Adrenal gland (tissue), 12 donors: ENCODE data around the gene MATN3. TPM values are rescaled to one million over a fixed set of nuclear protein-coding genes. Genes with fewer than 3 reads are reported as not detected.
"Not testable (repeated sequence)": the region's sequence is repeated elsewhere in the genome, so short reads cannot be mapped to it uniquely, and the experiment has no call there.

Experiments
- DNase-seq, 7 donors: peaks; one replicate each; pipeline ENCODE4 v3.0.0-alpha.2; 2019 to 2020
- H3K27ac ChIP-seq, 5 donors: fragments of 200-600 bp; sonication (generic) in 4 of 5; 1 replicate in 3 of 5; 2 replicates in 2 of 5; pipeline versions ENCODE4 v1.5.1 to v1.8.0; 2016 to 2020; ENCODE audit warnings: mild to moderate bottlenecking in 1 of 5
- H3K27me3 ChIP-seq: fragments of 200-600 bp; 2 replicates; pipeline ENCODE4 v1.8.0; 2021
- H3K36me3 ChIP-seq, 2 donors: fragments of 200-600 bp; replicated peaks in 1 of 2; 1 replicate in 1 of 2; 2 replicates in 1 of 2; pipeline versions ENCODE4 v1.5.1 to v1.8.0; 2018 to 2022
- H3K4me1 ChIP-seq, 2 donors: fragments of 200-600 bp; replicated peaks in 1 of 2; 1 replicate in 1 of 2; 2 replicates in 1 of 2; pipeline versions ENCODE4 v1.5.1 to v1.8.0; 2018 to 2021
- H3K4me3 ChIP-seq, 4 donors: fragments of 200-600 bp; sonication (generic) in 3 of 4; one replicate each; pipeline ENCODE4 v1.5.1; 2016 to 2018
- H3K9me3 ChIP-seq, 3 donors: fragments of 200-600 bp; sonication (generic) in 1 of 3; replicated peaks in 1 of 3; 1 replicate in 2 of 3; 2 replicates in 1 of 3; pipeline versions ENCODE4 v1.5.1 to v1.8.0; 2016 to 2021
- POLR2A ChIP-seq, 2 donors: fragments of 450-650 bp; IDR thresholded peaks; one replicate each; pipeline ENCODE4 v1.6.1; 2017; ENCODE audit warnings: antibody characterized with exemption in 2 of 2, mild to moderate bottlenecking in 2 of 2, moderate library complexity in 1 of 2
- WGBS, 4 donors: extraction: QIAGEN DNeasy Blood & Tissue Kit in 2 of 4; methylation state at CpG; one replicate each; pipeline versions ENCODE4 v1.1.5 to v1.1.7; 2013 to 2017; 5-methylcytosine and 5-hydroxymethylcytosine counted together
- intact Hi-C, 2 donors: fragments of 100-400 bp; cut with DNase I; formaldehyde crosslinking; loops; one replicate each; pipeline versions ENCODE4 v1.14.1 to v1.15.0; 2022 to 2023
- polyA plus RNA-seq, 3 donors: library from polyadenylated mRNA; stranded (reverse); fragments of 200-250 nt in 2 of 3; fragments of 350-450 nt in 1 of 3; fragmentation: Illumina TruSeq in 1 of 3; extraction: RNeasy Lipid Tissue Mini Kit (QIAGEN cat#74804) in 1 of 3; gene quantifications; one replicate each; pipeline ENCODE4 v1.2.3, GENCODE V29; 2013 to 2014
- total RNA-seq, 9 donors: library from RNA; depleted of rRNA in 4 of 9; stranded (reverse); fragments of >200 nt in 4 of 9; fragments of 120-200 nt in 1 of 9; fragmentation: NEBNext Ultra II Directional in 1 of 9; extraction: Animal tissue kit (Norgen Biotek cat#: 25700) in 1 of 9; gene quantifications; one replicate each; pipeline versions ENCODE4 v1.1.0 to v1.2.4, GENCODE V29; 2013 to 2023
- TF ChIP-seq, protein P1 (sequence below), 6 experiments: fragments of 450-650 bp in 4 of 6; fragments of 200-600 bp in 2 of 6; sonication (generic) in 1 of 6; IDR thresholded peaks; 1 replicate in 5 of 6; 2 replicates in 1 of 6; pipeline versions ENCODE4 v1.5.1 to v1.8.0; 2016 to 2021; ENCODE audit warnings: antibody characterized with exemption in 6 of 6, mild to moderate bottlenecking in 2 of 6, moderate library complexity in 1 of 6
- donor health status: healthy with polysubstance abuse.
- donor health status: Bipolar disorder and iron deficiency.
- donor health status: DM: yes; HTN: yes; CAD: no.
- donor health status: DM: no; HTN: no; CAD: no.
- donor health status: DM: no; HTN: no; CAD: no.
- donor health status: DM: yes; HTN: yes; CAD: no.

The MATN3 gene
- total and polyA plus RNA-seq, 12 donors = 0.14 to 2.4 (median 0.77) TPM; not detected in 1

- H3K27me3 ChIP-seq = no peaks in the 10 kb centered on the region
- peak in 1 of 2 donors; percentile 35 for TF ChIP-seq POLR2A (IDR thresholded peaks at IDR 0.05)
- TF ChIP-seq, protein P1, sequence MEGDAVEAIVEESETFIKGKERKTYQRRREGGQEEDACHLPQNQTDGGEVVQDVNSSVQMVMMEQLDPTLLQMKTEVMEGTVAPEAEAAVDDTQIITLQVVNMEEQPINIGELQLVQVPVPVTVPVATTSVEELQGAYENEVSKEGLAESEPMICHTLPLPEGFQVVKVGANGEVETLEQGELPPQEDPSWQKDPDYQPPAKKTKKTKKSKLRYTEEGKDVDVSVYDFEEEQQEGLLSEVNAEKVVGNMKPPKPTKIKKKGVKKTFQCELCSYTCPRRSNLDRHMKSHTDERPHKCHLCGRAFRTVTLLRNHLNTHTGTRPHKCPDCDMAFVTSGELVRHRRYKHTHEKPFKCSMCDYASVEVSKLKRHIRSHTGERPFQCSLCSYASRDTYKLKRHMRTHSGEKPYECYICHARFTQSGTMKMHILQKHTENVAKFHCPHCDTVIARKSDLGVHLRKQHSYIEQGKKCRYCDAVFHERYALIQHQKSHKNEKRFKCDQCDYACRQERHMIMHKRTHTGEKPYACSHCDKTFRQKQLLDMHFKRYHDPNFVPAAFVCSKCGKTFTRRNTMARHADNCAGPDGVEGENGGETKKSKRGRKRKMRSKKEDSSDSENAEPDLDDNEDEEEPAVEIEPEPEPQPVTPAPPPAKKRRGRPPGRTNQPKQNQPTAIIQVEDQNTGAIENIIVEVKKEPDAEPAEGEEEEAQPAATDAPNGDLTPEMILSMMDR (IDR thresholded peaks at IDR 0.05) = no peak
- H3K4me3 ChIP-seq = peak overlapping the region; percentile 43 to 92 (median 92)
- intact Hi-C loops = loop anchor here in 1 of 2 donors (5.0 kb wide), 1 partner anchor 33 kb away; no protein-coding TSS in a partner anchor
- H3K4me1 ChIP-seq = peaks cover 27 to 40% of the 10 kb centered on the region in 2 donors
- H3K36me3 ChIP-seq = no peaks in the 10 kb centered on the region
- peak overlapping the region; percentile 97 to 99 (median 98) for H3K27ac ChIP-seq
- H3K9me3 ChIP-seq = no peaks in the 10 kb centered on the region
- peak in 3 of 7 donors; percentile 18 to 41 (median 39) for DNase-seq
- 0% methylated on average over 10 of the region's 10 CpGs for WGBS, 4 donors
Measured at GRCh38 chr2:20050104-20050645, 37.7 kb upstream of the MATN3 start.

- H3K4me3 ChIP-seq = peak overlapping the region in 3 of 4 donors; percentile 91 to 92 (median 92)
- peak overlapping the region; percentile 97 to 99 (median 98) for H3K27ac ChIP-seq
- no peaks in the 10 kb centered on the region for H3K36me3 ChIP-seq
- H3K27me3 ChIP-seq = no peaks in the 10 kb centered on the region
- H3K4me1 ChIP-seq = peaks cover 29 to 44% of the 10 kb centered on the region in 2 donors
- DNase-seq = no peak
- no peaks in the 10 kb centered on the region for H3K9me3 ChIP-seq
- intact Hi-C loops = loop anchor here in 1 of 2 donors (5.0 kb wide), 1 partner anchor 32 kb away; no protein-coding TSS in a partner anchor
- 0 to 4% (median 1%) methylated on average over 4 of the region's 4 CpGs for WGBS, 4 donors
- TF ChIP-seq, protein P1 (IDR thresholded peaks at IDR 0.05) = no peak
- TF ChIP-seq POLR2A (IDR thresholded peaks at IDR 0.05) = no peak
Measured at GRCh38 chr2:20049637-20050036, 37.2 kb upstream of the MATN3 start.

DNA sequence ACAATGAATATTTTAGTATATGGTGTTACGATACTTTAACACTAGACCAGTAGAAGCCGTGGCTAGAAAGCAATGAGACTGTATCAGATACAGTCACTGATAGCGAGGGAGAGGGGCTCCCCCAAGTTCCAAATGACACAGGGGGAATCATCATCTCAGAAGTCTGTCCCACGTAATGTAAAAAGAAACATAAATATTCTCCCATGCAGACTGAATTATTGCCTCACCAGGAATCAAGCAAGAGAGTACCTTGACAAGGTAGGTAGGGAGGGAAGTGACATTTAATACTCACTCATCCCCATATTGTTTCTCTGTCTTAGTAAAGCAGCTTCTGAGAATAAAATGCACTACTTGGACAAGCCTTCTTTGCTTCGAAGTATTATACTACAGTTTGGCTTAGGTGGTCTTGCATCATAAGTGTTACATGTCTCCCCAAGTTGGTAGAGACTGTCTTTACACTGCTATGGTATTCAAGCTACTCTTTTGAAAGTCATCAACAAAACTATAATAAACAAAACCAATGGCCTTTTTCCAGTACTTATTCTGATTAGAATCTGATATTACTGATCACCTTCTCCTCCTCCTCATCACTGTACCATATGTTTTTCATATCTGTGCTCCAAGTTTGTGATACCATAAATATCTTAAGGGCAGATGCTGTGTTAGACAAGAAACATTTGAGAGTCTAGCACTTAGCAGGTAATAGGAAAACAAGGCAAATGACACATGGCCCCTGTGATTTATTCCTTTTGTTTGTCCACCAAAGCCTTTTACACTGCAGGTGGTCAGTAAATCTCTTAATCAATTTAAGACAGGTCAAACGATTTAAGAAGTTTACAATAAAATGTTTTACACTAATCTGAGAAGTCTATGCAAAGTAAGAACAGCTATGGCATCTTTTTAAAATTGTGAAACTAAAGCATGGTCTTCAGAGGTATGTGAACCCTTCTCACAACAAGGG lies 36.3 kb upstream of the MATN3 start:
- WGBS, 4 donors = 36 to 43% (median 40%) methylated on average over 6 of the region's 6 CpGs
- no peaks in the 10 kb centered on the region for H3K9me3 ChIP-seq
- H3K4me3 ChIP-seq = peak overlapping the region in 1 of 4 donors; percentile 91
- no peaks in the 10 kb centered on the region for H3K27me3 ChIP-seq
- DNase-seq = no peak
- H3K36me3 ChIP-seq = no peaks in the 10 kb centered on the region
- no peak for TF ChIP-seq POLR2A (IDR thresholded peaks at IDR 0.05)
- TF ChIP-seq, protein P1 (IDR thresholded peaks at IDR 0.05) = no peak
- intact Hi-C loops = no loop called here
- peak overlapping the region in 2 of 5 donors; percentile 99 for H3K27ac ChIP-seq
- H3K4me1 ChIP-seq = peaks cover 35 to 52% of the 10 kb centered on the region in 2 donors

- peaks cover 37 to 44% of the 10 kb centered on the region in 2 donors for H3K4me1 ChIP-seq
- 54 to 70% (median 63%) methylated on average over 4 of the region's 4 CpGs for WGBS, 4 donors
- peak overlapping the region in 1 of 5 donors; percentile 11 for H3K27ac ChIP-seq
- H3K9me3 ChIP-seq, H3K36me3 ChIP-seq, H3K4me3 ChIP-seq, H3K27me3 ChIP-seq, intact Hi-C loops, DNase-seq: not testable (repeated sequence)
Measured at GRCh38 chr2:20045712-20046292, 33.3 kb upstream of the MATN3 start.
